GM19452 (cell line): ENCODE measurements around the gene ADGRL1.

Source experiments
- ATAC-seq: cut with Tn5 transposase; IDR thresholded peaks from one replicate; pipeline ENCODE4 v1.9.1; 2021; ENCODE audit not compliant: unreplicated experiment

The ADGRL1 gene

DNA sequence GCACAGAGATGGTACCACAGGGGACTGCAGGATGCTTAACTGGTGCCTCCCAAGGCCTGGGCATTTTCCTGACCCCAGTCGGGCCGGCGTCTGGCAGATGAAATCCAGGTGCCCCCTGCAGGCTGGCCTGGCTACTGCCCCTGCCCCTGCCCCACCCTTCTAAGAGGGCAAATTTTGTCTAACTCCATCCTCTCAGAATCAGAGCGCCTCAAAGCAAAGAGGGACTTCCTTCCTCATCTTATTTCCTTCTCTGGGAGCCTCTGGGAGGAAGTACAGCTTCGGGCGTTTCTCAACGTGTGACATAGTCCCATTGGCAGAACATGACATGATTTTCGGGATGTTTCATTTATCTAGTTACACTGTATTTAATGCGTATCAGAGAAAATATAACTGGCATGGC is 91.1 kb downstream of the ADGRL1 start:
- ATAC-seq: no peak

DNA sequence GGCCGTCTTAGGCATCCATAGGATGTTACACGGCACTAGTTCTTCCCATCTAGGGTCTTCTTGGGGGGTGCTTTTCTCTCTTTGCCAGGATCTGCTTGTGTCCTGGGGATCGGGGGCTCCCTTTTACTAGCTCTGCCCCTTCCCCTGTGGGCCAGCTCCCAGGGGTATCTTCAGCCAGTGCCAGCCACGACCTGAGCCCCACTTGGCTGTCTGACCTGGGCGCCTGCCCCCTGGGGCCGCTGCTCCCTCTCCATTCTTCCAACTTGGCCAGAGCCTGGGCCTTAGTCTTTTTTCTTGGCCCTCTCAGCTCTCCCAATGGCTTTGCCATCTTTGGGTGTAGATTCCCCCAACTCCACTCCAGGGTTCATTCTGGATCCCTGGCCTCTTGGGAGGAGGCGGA is 91.5 kb downstream of the ADGRL1 start:
- ATAC-seq: no peak

DNA sequence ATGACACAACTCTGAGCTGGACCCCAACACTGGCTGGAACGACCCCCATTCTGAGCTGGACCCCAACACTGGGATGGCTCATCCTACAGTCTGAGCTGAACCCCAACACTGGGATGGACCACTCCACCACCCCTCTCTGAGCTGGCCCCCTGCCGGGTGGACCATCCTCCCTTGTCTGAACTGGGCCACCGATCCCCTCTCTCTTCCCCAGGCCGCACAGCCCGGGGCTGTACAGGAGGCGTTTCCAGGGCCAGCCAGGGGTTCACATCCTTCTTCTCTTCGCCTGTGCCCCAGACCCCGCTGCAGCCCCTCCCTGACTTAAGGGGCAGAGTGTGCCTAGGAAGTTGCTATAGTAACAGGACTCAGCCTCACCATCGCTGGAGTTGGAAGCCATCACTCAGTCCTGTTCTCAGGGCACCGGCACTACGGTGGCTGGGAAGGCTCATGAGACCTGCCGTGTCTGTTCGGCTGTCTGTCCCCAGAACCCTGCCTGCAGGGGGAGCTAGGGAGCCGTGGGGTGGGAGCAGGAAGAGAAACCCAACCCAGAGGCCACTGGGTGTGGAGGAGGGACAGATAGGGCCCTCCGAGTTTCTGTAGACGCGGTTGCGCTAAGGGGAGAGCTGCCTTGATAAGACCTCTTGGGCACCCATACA is 92.1 kb downstream of the ADGRL1 start:
- ATAC-seq: no peak

GRCh38 chr19:14112809-14113385 is 93.1 kb downstream of the ADGRL1 start:
- ATAC-seq: no peak

DNA sequence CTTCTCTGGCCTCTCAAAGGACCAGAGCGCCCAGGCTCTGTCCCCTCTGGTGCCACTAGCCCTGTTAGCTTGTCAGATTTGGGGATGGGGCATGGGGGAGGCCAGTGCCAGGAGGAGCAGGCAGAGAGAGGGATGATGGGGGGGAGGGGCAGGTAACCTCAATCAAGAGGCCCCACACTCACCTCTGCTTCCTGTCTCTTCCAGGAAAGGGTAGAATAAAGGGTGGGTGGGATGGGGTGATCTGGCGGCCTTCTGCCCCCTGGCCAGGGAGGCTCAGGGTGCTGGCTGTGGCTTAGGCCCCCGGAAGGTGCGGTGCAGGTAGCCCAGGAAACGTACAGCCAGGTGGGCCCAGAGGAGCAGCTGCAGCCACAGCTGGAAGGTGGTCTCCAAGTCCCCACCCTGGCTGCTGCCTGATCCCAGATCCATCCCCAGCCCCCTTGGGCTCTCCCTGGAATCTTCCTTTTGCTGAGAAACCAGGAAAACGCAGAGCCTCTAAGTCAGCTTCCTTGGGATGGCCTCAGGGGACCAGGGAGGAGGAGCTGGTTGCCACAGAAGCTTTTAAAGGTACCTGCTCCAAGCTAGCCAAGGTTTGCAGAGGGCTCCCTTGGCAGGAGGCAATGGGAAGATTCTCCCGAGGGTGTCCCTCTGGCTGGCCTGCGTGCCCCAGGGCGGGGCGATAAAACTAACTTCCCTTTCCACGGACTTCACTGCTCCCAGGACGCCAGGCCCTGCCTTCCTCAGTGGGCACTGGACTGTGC is 93.7 kb downstream of the ADGRL1 start:
- ATAC-seq: no peak

DNA sequence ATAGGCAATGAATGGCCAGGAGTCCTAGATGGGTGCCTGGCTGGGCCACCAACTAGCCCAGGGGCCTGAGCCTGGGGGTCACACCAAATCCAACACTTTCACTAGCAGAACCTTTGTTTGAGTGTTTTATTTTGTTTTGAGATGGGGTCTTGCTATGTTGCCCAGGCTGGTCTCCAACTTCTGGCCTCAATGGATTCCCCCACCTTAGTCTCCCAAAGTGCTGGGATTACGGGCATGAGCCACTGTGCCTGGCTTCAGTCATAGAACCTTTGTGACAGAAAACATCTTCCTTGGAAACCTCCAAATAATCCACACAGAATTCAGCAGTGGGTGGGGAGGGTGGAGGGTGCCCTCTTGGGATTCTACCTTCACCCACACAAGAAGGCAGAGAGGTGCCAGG is 94.5 kb downstream of the ADGRL1 start:
- ATAC-seq: no peak

GRCh38 chr19:14110650-14111049 is 95.3 kb downstream of the ADGRL1 start:
- no peak for ATAC-seq

DNA sequence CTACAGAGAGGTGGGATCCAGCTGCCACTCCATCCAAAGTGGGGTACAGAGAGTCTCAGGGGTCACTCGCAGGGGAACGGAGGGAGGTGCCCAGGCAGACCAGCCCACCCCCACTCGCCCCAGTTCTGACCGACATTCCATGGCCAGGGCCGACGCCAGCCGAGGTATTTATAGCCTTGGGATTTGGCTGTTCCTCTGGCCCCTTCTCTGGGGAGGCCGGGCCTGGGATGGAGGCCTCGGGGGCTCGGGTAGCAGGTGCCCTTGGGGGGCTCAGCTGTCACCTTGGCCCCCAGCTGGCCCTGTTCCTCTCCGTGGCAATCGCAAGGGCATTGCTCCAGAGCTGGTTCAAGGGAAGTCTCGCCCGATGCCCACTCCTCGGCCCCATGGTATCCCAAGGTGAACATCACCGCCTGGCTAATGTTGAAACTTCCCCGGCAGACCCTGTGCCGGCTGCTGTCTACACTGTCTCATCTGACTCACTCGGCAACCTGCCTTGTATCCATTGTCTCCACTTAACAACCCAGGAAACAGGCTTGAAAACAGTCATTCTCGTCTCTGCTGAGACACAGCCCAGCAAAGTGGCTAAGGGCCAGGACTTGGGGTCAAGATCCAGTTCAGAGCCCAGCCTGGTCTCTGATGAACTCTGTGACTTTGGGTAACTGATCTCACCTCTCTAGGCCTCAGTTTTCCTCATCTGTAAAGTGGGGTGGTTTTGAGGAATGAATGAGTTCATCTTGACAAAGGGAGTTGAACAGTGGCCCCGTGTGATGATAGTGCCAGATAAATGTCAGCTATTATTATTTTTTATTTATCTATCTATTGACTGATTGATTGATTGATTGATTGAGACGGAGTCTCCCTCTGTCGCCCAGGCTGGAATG is 98.1 kb downstream of the ADGRL1 start:
- ATAC-seq: no peak

DNA sequence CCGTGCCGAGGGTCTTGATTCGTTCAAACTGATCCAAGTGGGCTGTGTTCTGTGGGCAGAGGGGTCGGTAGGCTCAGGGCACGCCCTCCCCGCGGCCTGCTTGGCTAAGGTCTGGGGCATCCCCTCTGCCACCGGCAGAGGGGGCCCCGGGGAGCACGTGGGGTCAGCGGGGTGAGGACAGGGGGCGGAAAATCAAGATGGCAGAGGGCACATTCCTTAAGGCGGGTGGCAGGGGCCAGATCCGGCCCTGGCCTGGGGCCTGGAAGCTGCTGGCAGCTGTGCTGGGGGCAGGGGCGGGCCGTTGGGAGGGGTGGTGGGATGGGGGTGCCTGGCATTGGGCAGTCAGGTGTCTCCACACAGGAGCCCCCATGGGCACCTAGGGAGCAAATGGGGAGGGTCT is 99.1 kb downstream of the ADGRL1 start:
- no peak for ATAC-seq

GRCh38 chr19:14105680-14106079 is 100.3 kb downstream of the ADGRL1 start:
- no peak for ATAC-seq

DNA sequence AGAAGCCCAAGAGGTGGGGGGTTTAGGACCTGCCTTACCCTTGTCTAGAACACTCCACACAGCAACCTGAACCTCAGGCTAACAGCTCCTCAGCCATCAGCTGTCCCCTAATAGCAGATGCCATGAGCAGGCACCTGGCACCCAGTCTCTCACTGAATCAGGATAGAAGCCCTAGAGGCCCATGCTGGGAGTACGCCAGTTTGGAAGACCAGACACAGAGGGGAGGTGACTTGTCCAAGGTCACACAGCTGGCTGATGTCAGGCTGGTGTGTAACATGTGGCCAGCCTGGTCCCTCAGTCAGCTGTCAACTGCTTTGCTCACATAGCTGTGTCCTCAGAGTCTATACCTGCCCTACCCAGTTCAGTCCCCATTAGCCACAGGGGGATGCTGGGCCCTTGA is 102.7 kb downstream of the ADGRL1 start:
- no peak for ATAC-seq

GRCh38 chr19:14102756-14103155 is 103.2 kb downstream of the ADGRL1 start:
- ATAC-seq: no peak

- ATAC-seq: no peak
Observed at GRCh38 chr19:14102102-14102696, 103.8 kb downstream of the ADGRL1 start.

DNA sequence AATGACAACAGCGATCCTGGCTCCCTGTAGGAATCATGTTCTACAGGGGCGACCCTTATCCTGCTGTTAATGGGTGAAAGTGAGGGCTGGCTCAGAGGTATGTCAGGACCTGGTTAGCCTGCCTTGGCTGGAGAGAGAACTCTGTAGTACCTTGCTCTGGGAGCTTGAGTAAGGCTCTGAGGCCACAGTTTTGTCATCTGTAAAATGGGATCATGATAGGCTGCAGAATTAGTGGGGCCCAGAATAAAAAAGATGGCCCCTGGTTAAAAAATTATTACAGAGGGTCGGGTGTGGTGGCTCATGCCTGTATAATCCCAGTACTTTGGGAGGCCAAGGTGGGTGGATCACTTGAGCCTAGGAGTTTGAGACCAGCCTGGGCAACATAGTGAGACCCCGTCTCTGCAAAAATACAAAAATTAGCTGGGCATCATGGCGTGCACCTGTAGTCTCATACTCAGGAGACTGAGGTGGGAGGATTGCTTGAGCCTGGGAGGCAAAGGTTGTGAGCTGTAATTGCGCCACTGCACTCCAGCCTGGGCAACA is 104.9 kb downstream of the ADGRL1 start:
- no peak for ATAC-seq
